Stimulated activated CD8-positive, alpha-beta memory T cell treated with anti-CD3 and anti-CD28 coated beads, Interleukin-2, amount 100 ng/mL, for 48 hours (primary cell): ENCODE results near the gene KIAA1671.
"Not testable (repeated sequence)": the region's sequence is repeated elsewhere in the genome, so short reads cannot be mapped to it uniquely, and the experiment has no call there.

Experiments
- DNase-seq, 2 donors: peaks; one replicate each; pipeline ENCODE4 v3.0.0-alpha.2; 2020; ENCODE audit warnings: low read depth in 2 of 2

KIAA1671 gene

GRCh38 chr22:25223269-25223850 lies 270.8 kb downstream of the KIAA1671 start:
- no peak for DNase-seq

- DNase-seq, result no peak
These were observed 276.3 kb downstream of the KIAA1671 start for GRCh38 chr22:25228822-25229221.

GRCh38 chr22:25230760-25231159 lies 278.2 kb downstream of the KIAA1671 start:
- not testable (repeated sequence) for DNase-seq

GRCh38 chr22:25232301-25232700 lies 279.8 kb downstream of the KIAA1671 start:
- DNase-seq, result no peak

- not testable (repeated sequence) for DNase-seq
These were observed 281.2 kb downstream of the KIAA1671 start for GRCh38 chr22:25233706-25234105.

GRCh38 chr22:25235547-25236290 lies 283.2 kb downstream of the KIAA1671 start:
- peak; percentile 64 to 67 for DNase-seq

- no peak for DNase-seq
These were observed 283.9 kb downstream of the KIAA1671 start for GRCh38 chr22:25236417-25236816.

- DNase-seq, result no peak
These were observed 285.0 kb downstream of the KIAA1671 start for GRCh38 chr22:25237503-25237902.

GRCh38 chr22:25238058-25238457 lies 285.5 kb downstream of the KIAA1671 start:
- DNase-seq, result not testable (repeated sequence)
